SK-N-SH (cell line): ENCODE measurements around the gene MGLL. TPM values are rescaled to one million over a fixed set of nuclear protein-coding genes. Genes with fewer than 3 reads are reported as not detected.

Source experiments
- CTCF ChIA-PET: fragments of 300-600, 350-600 bp; formaldehyde crosslinking; extraction: SDS; loops from one replicate; lab custom pipeline; 2021; lab: Yijun Ruan, JAX
- POLR2A ChIA-PET: fragments of 350-600 bp; sonication (Branson Sonifier 250); formaldehyde crosslinking; extraction: SDS; loops from one replicate; lab custom pipeline; 2020; ENCODE audit warnings: antibody characterized with exemption, inconsistent platforms; lab: Yijun Ruan, JAX
- DNase-seq: peaks from one replicate; pipeline ENCODE4 v3.0.0; 2012
- H2AFZ ChIP-seq: fragments of 200-600 bp; sonication (generic); 2 replicates; pipeline ENCODE4 v1.8.1; 2016; ENCODE audit warnings: antibody characterized with exemption, mild to moderate bottlenecking, low read depth
- H3F3A ChIP-seq: fragments of 200-600 bp; sonication (generic); replicated peaks from 2 replicates; pipeline ENCODE3; 2016; ENCODE audit warnings: antibody characterized with exemption, mild to moderate bottlenecking; ENCODE audit not compliant: insufficient read depth
- H3K27ac ChIP-seq, 2 experiments: fragments of 200-500 bp in 1 of 2; fragments of 200-600 bp in 1 of 2; sonication (Bioruptor generic) in 1 of 2; sonication (generic), shearing (Covaris generic) in 1 of 2; 2 replicates each; pipeline versions ENCODE4 v1.5.1 to v1.6.1; 2014 to 2016; ENCODE audit warnings: low read depth in 2 of 2, inconsistent platforms in 1 of 2, low read length in 1 of 2, mild to moderate bottlenecking in 1 of 2, mixed read lengths in 1 of 2
- H3K27me3 ChIP-seq: fragments of 200-600 bp; sonication (generic), shearing (Covaris generic); 2 replicates; pipeline ENCODE4 v1.6.1; 2016; ENCODE audit warnings: mixed run types; ENCODE audit not compliant: insufficient read depth
- H3K36me3 ChIP-seq, 2 experiments: fragments of 200-500 bp in 1 of 2; fragments of 200-600 bp in 1 of 2; sonication (Bioruptor generic) in 1 of 2; sonication (generic) in 1 of 2; replicated peaks in 1 of 2; 2 replicates each; pipeline versions ENCODE3 to v1.5.1; 2014 to 2016; ENCODE audit warnings: low read length in 1 of 2, mild to moderate bottlenecking in 1 of 2; ENCODE audit not compliant: insufficient read depth in 2 of 2, control insufficient read depth in 1 of 2
- H3K4me1 ChIP-seq, 2 experiments: fragments of 200-500 bp in 1 of 2; fragments of 200-600 bp in 1 of 2; sonication (Bioruptor generic) in 1 of 2; sonication (generic), shearing (Covaris generic) in 1 of 2; 2 replicates each; pipeline versions ENCODE4 v1.5.1 to v1.6.1; 2014 to 2016; ENCODE audit warnings: low read depth in 1 of 2, low read length in 1 of 2, mixed run types in 1 of 2; ENCODE audit not compliant: insufficient read depth in 2 of 2, control insufficient read depth in 1 of 2
- H3K4me2 ChIP-seq: fragments of 200-600 bp; sonication (generic), shearing (Covaris generic); 2 replicates; pipeline ENCODE4 v1.6.1; 2017; ENCODE audit warnings: mixed run types
- H3K4me3 ChIP-seq, 2 experiments: fragments of 200-500 bp in 1 of 2; fragments of 200-600 bp in 1 of 2; sonication (Bioruptor generic) in 1 of 2; sonication (generic), shearing (Covaris generic) in 1 of 2; 2 replicates each; pipeline versions ENCODE4 v1.5.1 to v1.8.1; 2014 to 2016; ENCODE audit warnings: low read depth in 2 of 2, inconsistent platforms in 1 of 2, low read length in 1 of 2, mild to moderate bottlenecking in 1 of 2, mixed read lengths in 1 of 2, moderate library complexity in 1 of 2
- H3K79me2 ChIP-seq: fragments of 200-600 bp; sonication (generic); 2 replicates; pipeline ENCODE4 v1.8.1; 2017; ENCODE audit warnings: mild to moderate bottlenecking; ENCODE audit not compliant: insufficient read depth
- H3K9ac ChIP-seq: fragments of 200-600 bp; sonication (generic); 2 replicates; pipeline ENCODE4 v1.6.1; 2017; ENCODE audit warnings: mixed run types
- H3K9me2 ChIP-seq: fragments of 200-600 bp; sonication (generic); 2 replicates; pipeline ENCODE4 v1.6.1; 2017; ENCODE audit warnings: mixed run types
- H3K9me3 ChIP-seq: fragments of 200-600 bp; sonication (generic); 2 replicates; pipeline ENCODE4 v1.6.1; 2017; ENCODE audit warnings: mixed run types, mild to moderate bottlenecking, moderate library complexity
- H4K20me1 ChIP-seq: fragments of 200-600 bp; sonication (generic); 2 replicates; pipeline ENCODE4 v1.6.1; 2017; ENCODE audit warnings: mild to moderate bottlenecking, mixed run types; ENCODE audit not compliant: insufficient read depth
- EZH2phosphoT487 ChIP-seq: fragments of 200-600 bp; sonication (generic); IDR thresholded peaks from 2 replicates; pipeline ENCODE4 v1.6.1; 2017; ENCODE audit warnings: low read depth, mixed run types, mild to moderate bottlenecking, antibody characterized with exemption, moderate library complexity, borderline replicate concordance
- FOSL2 ChIP-seq: IDR thresholded peaks from 2 replicates; pipeline ENCODE4 v1.4.0; 2012; ENCODE audit warnings: low read depth, mild to moderate bottlenecking, moderate library complexity, borderline replicate concordance
- FOXJ3 ChIP-seq: sonication (generic); formaldehyde crosslinking; IDR thresholded peaks from 2 replicates; pipeline ENCODE4 v1.5.1; 2020; ENCODE audit warnings: mild to moderate bottlenecking, missing genetic modification reagents
- FOXM1 ChIP-seq: IDR thresholded peaks from 2 replicates; pipeline ENCODE4 v1.4.0; 2012; ENCODE audit warnings: low read depth, mild to moderate bottlenecking
- GATA2 ChIP-seq: sonication (generic); formaldehyde crosslinking; IDR thresholded peaks from 2 replicates; pipeline ENCODE4 v1.5.0; 2020; ENCODE audit warnings: mild to moderate bottlenecking, missing genetic modification reagents
- JUND ChIP-seq: IDR thresholded peaks from 2 replicates; pipeline ENCODE4 v1.4.0; 2012
- MXI1 ChIP-seq: IDR thresholded peaks from 2 replicates; pipeline ENCODE4 v1.6.1; 2012; ENCODE audit warnings: mild to moderate bottlenecking, low read depth, low read length, improper control_type of control experiment
- NFIC ChIP-seq: IDR thresholded peaks from 2 replicates; pipeline ENCODE4 v1.4.0; 2012; ENCODE audit warnings: borderline replicate concordance
- PBX3 ChIP-seq: IDR thresholded peaks from 2 replicates; pipeline ENCODE4; 2012
- RAD21 ChIP-seq: IDR thresholded peaks from 2 replicates; pipeline ENCODE4 v1.6.1; 2012; ENCODE audit warnings: mild to moderate bottlenecking, low read length
- REST ChIP-seq: IDR thresholded peaks from 2 replicates; pipeline ENCODE4 v1.6.1; 2012; ENCODE audit warnings: mild to moderate bottlenecking, low read depth, low read length, moderate library complexity
- RFX5 ChIP-seq: IDR thresholded peaks from 2 replicates; pipeline ENCODE4 v1.6.1; 2012; ENCODE audit warnings: mild to moderate bottlenecking, improper control_type of control experiment, low read length
- SMC3 ChIP-seq: IDR thresholded peaks from 2 replicates; pipeline ENCODE4 v1.6.1; 2012; ENCODE audit warnings: low read depth, low read length, improper control_type of control experiment
- USF1 ChIP-seq: IDR thresholded peaks from 2 replicates; pipeline ENCODE4 v1.4.0; 2012; ENCODE audit warnings: low read depth, borderline replicate concordance
- USF2 ChIP-seq: fragments of 150-350 bp; IDR thresholded peaks from 2 replicates; pipeline ENCODE4 v1.6.1; 2017; ENCODE audit warnings: antibody characterized with exemption, low read length, low read depth, borderline replicate concordance
- WGBS: methylation state at CpG from one replicate; pipeline ENCODE4 v1.1.6; 2017; ENCODE audit warnings: low lambda C conversion rate; 5-methylcytosine and 5-hydroxymethylcytosine counted together
- polyA plus RNA-seq, 3 experiments: library from polyadenylated mRNA; depleted of rRNA; stranded (reverse); fragments of >200 nt; gene quantifications; 2 replicates each; pipeline ENCODE4 v1.2.3, GENCODE V29; 2012
- TF ChIP-seq, protein P1 (sequence below): fragments of 200-600 bp; sonication (generic); IDR thresholded peaks from 2 replicates; pipeline ENCODE4 v1.6.1; 2017; ENCODE audit warnings: antibody characterized with exemption, mild to moderate bottlenecking, moderate library complexity
- TF ChIP-seq, protein P2 (sequence below): IDR thresholded peaks from 2 replicates; pipeline ENCODE4 v1.4.0; 2012; ENCODE audit warnings: low read depth, borderline replicate concordance

Gene MGLL
- polyA plus RNA-seq, 1 of the 3 experiments (the other 2 are of a cell fraction), result 2.2 TPM

DNA sequence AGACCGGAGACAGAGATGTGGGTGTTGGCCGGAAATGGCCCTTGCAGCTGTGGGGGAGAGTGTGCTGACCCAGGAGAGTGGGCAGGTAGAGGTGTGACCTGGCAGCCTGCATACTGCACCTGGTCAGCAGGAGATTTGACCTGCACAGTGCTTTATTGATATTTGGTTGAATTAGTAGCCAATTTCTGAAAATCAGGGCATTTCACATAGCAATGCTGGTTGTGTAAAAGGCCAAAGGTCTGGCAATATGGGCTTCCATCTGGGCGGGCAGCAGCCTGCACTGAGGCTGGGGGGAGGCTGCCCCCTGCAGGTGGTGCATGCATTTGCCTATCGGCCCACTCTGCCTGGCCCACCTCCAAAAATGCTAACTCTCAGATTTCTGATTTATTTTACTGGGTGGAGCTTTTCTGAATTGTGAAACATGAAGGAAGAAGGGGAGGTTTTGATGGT is 9.4 kb upstream of the MGLL start:
- Histone ChIP-seq H3K4me3 (no peak overlapping the region), H3K27ac (no peak overlapping the region), H3K36me3 (no peaks in the 10 kb centered on the region)
- DNase-seq, result peak; percentile 67
- TF ChIP-seq RAD21, result peak; percentile 73
- no peak for TF ChIP-seq PBX3
- TF ChIP-seq NFIC, result peak; percentile 35; the same call in 1 of the 2 replicates
- TF ChIP-seq, protein P1, sequence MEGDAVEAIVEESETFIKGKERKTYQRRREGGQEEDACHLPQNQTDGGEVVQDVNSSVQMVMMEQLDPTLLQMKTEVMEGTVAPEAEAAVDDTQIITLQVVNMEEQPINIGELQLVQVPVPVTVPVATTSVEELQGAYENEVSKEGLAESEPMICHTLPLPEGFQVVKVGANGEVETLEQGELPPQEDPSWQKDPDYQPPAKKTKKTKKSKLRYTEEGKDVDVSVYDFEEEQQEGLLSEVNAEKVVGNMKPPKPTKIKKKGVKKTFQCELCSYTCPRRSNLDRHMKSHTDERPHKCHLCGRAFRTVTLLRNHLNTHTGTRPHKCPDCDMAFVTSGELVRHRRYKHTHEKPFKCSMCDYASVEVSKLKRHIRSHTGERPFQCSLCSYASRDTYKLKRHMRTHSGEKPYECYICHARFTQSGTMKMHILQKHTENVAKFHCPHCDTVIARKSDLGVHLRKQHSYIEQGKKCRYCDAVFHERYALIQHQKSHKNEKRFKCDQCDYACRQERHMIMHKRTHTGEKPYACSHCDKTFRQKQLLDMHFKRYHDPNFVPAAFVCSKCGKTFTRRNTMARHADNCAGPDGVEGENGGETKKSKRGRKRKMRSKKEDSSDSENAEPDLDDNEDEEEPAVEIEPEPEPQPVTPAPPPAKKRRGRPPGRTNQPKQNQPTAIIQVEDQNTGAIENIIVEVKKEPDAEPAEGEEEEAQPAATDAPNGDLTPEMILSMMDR, result peak; percentile 49
- peak; percentile 62 for TF ChIP-seq SMC3
- TF ChIP-seq, all 33 proteins: peak for 4
- Histone ChIP-seq H3K9me3 (peaks cover 23% of the 10 kb centered on the region), H3K27me3 (no peaks in the 10 kb centered on the region), H3K79me2 (no peaks in the 10 kb centered on the region), H3K4me1 (no peaks in the 10 kb centered on the region), H3K9ac (no peak overlapping the region), H2AFZ (no peak overlapping the region), H3F3A (peaks cover 4% of the 10 kb centered on the region), H4K20me1 (no peaks in the 10 kb centered on the region), H3K4me2 (no peak overlapping the region), H3K9me2 (no peaks in the 10 kb centered on the region)
- ChIA-PET CTCF (interaction anchor here (0.6 to 3.5 kb wide), 20 partner anchors 12 to 200 kb away, joined by 3 to 19 read pairs (median 3); no protein-coding TSS in a partner anchor), POLR2A (no interaction called here)
- WGBS, result 55% methylated on average over 3 of the region's 4 CpGs

DNA sequence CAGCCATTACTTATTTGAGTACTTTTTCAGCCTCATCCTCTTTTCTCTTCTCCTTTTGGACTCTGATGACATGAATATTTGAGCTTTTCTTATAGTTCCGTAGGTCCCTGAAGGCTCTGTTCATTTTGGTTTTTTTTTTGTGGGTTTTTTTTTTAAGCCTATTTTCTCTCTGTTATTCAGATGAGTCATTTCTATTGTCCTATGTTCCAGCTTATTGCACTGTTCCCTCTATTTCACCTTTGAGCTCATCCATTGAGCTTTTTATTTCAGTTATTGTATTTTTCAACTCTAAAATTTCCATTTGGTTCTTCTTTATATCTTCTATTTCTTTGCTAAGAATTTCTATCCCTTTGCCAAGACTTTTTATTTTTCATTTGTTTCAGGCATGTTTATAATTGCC is 7.2 kb upstream of the MGLL start:
- Histone ChIP-seq H4K20me1 (no peaks in the 10 kb centered on the region), H3K36me3 (no peaks in the 10 kb centered on the region), H3K4me2 (no peak overlapping the region), H3K9me2 (no peaks in the 10 kb centered on the region), H3K9ac (no peak overlapping the region), H3K79me2 (no peaks in the 10 kb centered on the region), H3K27ac (no peak overlapping the region), H3F3A (peaks cover 4% of the 10 kb centered on the region), H3K4me3 (no peak overlapping the region), H3K27me3 (no peaks in the 10 kb centered on the region), H3K9me3 (peaks cover 23% of the 10 kb centered on the region), H3K4me1 (no peaks in the 10 kb centered on the region), H2AFZ (no peak overlapping the region)
- WGBS, result 57% methylated on average over 1 of the region's 1 CpG
- DNase-seq, result no peak
- ChIA-PET POLR2A (no interaction called here), CTCF (interaction anchor here (1.0 kb wide), 1 partner anchor 91 kb away, joined by 3 read pairs; no protein-coding TSS in a partner anchor)
- TF ChIP-seq RAD21, result no peak
- no peak for TF ChIP-seq FOXJ3 (CRISPR knock-in tag)
- TF ChIP-seq, protein P2, sequence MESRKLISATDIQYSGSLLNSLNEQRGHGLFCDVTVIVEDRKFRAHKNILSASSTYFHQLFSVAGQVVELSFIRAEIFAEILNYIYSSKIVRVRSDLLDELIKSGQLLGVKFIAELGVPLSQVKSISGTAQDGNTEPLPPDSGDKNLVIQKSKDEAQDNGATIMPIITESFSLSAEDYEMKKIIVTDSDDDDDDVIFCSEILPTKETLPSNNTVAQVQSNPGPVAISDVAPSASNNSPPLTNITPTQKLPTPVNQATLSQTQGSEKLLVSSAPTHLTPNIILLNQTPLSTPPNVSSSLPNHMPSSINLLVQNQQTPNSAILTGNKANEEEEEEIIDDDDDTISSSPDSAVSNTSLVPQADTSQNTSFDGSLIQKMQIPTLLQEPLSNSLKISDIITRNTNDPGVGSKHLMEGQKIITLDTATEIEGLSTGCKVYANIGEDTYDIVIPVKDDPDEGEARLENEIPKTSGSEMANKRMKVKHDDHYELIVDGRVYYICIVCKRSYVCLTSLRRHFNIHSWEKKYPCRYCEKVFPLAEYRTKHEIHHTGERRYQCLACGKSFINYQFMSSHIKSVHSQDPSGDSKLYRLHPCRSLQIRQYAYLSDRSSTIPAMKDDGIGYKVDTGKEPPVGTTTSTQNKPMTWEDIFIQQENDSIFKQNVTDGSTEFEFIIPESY, result no peak
- TF ChIP-seq JUND, result no peak
- no peak for TF ChIP-seq EZH2phosphoT487
- TF ChIP-seq RFX5, result no peak
- no peak for TF ChIP-seq REST
- no peak for TF ChIP-seq FOXM1
- no peak for TF ChIP-seq USF1
- no peak for TF ChIP-seq GATA2 (CRISPR knock-in tag)
- TF ChIP-seq FOSL2, result no peak
- TF ChIP-seq USF2, result no peak
- no peak for TF ChIP-seq MXI1
